Medulla oblongata (tissue), 1 donor: ENCODE measurements around the gene GPR61.

Source experiments
- DNase-seq: peaks from one replicate; pipeline ENCODE4 v3.0.0-alpha.2; 2015; ENCODE audit errors: extremely low spot score

The GPR61 gene

DNA sequence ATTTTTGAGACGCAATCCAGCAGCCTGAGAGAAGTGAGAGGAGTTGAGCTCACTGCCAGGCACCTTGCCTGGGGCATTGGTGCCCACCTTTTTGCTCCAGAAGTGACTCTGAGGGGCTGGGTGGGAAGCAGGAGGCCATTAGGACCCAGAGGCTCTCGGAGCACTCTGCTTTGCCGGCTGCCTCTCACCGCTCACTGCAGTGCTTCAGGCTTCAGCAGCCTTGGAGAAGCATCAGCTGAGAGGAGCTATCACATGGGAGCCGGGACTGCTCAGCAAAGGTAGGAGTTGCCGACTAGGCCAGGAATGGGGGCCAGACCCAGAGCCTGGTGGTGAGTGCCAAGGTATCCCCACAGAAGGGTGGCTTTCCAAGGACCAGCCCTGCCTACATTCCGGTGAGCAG lies at the start of gene GPR61:
Gene GPR61 (plus strand): TSS at position 197 of the 400 bp plus-strand sequence. CDS start 3,151 bp downstream, outside the sequence.
- no peak for DNase-seq

DNA sequence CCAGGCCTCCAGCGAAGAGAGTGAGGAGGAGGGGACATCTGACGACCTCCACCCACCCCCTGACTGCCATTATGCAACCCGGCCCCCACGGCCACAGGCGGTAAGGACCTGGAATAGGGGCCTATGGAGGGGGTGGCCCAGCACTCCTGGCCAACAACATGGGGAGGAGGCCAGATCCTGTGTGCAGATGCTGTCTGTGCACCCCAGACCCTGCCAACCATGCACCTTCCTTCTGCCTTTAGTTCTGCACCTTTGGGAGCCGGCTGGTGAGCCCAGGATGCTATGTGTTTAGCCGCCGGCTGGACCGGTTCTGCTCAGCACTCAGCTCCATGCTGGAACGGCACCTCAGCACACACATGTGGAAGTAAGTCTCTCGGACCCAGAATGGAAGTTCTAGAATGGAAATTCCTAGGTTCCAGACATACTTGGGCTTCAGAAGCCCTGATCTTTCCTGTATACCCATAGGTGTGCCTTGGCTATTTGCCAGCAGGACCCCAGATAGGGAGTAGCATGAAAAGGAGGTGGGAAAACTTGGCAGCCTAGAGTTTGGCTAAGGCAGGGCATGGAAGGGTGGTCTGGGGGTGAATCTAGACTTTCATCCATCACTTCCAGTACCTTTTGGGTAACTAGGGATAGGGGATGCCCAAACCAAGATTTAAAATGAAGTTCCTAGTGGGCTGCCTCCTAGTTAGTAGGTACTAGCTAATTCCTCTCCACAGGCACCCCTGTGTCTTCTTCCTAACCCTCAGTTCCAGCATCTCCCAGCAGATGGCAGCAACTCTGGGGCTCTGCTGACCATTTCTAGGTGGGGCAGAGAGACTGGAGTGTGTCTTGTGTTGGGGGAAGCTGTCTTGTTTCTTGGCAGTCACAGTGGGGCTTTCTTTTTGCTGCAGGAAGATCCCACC lies 49.4 kb upstream of the GPR61 start:
- DNase-seq = peak; percentile 84

DNA sequence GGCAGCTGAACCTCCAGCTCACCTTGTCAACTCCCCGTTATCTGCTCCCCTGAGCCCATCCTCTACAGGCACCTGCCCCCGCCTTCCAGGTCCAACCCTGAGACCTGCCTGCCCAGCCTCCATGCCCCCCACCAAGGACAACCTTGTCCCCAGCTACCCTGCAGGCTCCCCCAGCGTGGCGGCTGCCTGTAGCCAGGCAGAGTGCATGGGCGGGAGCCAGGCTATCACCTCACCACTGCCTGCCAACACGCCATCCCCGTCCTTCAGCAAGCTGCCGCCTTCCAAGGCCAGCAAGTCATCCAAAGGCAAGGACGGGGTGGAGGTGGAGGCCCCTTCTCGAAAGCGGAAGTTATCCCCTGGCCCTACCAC lies 48.8 kb upstream of the GPR61 start:
- no peak for DNase-seq

DNA sequence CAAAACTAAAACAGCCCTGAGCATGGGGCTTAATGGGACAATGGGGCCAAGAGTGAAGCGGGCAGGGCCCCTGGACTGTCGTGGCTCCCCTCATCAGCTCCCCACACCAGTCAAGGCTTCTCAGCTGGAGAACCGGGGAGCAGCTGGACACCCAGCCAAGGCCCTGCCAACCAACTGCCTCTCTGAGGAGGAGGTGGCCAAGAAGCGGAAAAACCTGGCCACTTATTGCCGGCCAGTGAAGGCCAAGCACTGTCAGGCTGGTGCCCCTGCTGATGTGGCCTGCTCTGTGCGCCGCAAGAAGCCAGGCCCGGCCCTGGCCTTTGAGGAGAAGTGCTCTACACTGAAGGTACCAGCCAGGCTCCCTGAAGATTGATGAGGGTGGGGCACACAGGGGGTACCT lies 48.3 kb upstream of the GPR61 start:
- DNase-seq = no peak

DNA sequence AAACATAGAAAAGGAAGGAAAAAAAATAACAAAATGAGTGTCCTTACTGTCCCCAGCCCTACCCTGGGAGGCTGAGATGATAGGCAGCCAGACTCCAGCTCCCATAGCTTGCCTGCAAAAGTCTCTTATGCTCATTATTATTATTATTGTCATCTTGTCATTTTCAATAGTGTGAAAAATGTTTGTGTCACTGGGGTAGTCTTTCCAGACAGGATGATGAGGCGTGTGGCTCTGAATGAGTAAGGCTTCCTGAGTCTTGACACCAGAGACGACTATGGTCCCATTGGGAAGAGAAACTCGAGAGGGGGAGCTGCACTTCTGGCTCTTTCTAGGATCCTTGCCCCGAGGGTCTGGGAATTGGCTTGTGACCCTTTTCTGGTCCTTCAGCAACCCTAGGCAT lies 46.9 kb upstream of the GPR61 start:
- DNase-seq = no peak

- DNase-seq = no peak
These were observed 46.4 kb upstream of the GPR61 start for GRCh38 chr1:109493227-109493626.

- DNase-seq = peak; percentile 90
These were observed 45.7 kb upstream of the GPR61 start, which contains the start of gene CYB561D1 for GRCh38 chr1:109493805-109494539. TSS of gene CYB561D1 (plus strand) at chr1:109494094. CDS start at chr1:109494140, 46 bp downstream.

GRCh38 chr1:109495738-109496137 lies 43.9 kb upstream of the GPR61 start:
- no peak for DNase-seq

- no peak for DNase-seq
These were observed 42.1 kb upstream of the GPR61 start for GRCh38 chr1:109497449-109498160.

DNA sequence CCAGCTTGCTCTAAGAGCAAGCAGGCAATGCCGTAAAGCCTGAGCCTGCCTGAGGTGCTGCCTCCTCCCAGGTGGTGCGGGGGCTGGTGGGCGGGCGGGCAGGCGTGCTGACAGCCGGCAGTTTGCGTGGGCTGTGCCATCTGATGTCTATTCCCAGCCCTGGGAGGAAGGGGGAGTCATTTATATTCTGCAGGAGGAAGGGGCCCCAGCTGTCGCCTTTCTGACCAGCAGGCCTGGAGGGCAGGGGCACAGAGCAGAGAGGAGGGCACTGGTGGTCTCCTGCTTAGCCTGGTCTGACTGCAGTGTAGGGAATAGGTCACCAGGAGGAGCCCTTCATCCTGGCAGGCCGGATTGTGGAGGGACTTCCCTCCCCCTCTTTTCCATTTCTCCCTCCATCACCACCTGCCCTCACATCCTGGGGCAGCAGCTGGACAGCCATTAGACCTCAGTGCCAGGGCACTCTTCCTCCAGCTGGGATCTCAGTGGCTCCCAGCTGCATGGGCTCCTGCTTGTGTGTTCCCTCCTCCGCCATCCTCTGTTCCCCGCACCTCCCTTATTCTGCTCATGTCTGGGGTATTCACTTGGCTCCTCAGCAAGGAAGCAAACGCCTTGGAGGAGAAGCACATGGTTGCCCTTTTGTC lies 41.4 kb upstream of the GPR61 start:
- DNase-seq = no peak

GRCh38 chr1:109499081-109499480 lies 40.6 kb upstream of the GPR61 start:
- DNase-seq = no peak

- no peak for DNase-seq
These were observed 39.8 kb upstream of the GPR61 start for GRCh38 chr1:109499661-109500536.

GRCh38 chr1:109500941-109501381 lies 38.7 kb upstream of the GPR61 start:
- DNase-seq = no peak

DNA sequence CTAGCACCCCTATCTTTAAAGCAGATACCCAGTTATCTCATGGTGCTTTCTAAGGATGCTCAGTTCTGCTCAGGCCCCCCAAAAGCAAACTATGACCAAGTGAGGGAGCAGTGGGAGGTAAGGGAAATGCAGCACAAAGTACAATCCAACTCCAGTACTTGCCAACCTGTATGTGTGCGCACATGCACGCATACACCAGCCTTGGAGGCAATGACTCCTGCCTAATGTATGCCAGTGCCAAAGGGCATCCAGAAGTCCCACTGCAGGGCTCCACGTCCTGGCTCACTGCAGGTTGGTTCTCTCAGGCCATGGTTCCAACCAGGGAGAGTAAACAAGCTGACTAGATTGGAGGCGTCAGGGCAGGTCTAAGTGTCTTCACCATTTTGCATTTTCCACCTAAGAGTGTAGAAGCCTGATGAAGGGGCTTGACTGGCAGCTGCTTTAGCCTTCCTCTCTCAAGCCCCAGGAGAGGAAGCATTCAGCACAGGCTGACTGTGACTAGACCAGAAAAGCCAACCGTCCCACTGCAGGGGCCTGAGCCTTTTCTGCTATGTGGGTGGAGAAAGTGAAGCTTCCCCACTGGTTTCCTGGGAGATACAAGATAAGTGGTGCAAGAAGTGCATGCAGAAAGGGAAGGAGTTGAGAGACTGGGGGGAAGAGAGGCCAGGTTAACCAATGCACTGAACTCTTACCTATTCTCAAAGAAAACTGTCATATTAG lies 37.9 kb upstream of the GPR61 start:
- no peak for DNase-seq

DNA sequence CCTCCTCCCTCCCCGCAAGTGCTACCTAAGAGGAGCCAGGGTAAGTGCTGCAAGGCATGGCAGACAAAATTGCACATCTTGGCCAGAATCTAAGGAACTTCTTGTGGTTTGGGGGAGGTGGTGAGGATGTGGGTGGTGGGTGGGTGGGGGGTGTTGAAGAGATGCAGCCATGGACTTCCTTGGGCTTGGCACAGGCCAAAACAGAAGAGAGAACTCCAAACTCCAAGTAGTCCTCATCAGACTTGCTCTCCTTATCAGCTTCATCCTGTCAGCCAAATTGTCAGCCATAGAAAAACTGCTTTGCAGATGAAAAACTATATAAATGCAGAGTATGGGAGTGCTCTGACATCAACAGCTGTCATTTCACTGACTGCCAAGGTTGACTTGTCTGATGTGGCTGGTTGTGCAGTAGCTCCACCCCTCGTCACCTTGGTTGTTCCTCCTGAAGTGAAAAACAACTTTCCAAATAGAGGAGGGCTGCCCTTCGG lies 37.3 kb upstream of the GPR61 start:
- no peak for DNase-seq

GRCh38 chr1:109503935-109504334 lies 35.7 kb upstream of the GPR61 start:
- no peak for DNase-seq

DNA sequence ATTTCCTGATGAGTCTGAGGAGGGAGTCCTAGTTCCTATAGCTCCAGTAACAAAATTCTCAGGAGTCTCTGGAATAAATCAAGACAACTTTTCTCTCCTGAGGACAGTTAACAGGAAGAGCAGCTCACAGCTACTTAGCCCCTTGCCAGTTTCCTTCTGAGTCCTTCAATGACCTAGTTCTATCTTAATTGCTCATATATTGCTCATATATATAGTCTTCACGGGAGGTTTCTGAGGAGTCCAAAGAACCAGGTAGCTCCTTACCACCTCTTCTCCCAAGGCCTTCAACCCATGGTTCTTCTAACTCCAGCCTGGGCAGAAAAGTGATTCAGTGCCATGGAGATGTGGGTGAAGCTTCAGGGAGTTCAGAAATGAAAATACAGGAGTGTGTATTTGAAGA lies 34.7 kb upstream of the GPR61 start:
- no peak for DNase-seq

- no peak for DNase-seq
These were observed 31.4 kb upstream of the GPR61 start for GRCh38 chr1:109508001-109508872.

DNA sequence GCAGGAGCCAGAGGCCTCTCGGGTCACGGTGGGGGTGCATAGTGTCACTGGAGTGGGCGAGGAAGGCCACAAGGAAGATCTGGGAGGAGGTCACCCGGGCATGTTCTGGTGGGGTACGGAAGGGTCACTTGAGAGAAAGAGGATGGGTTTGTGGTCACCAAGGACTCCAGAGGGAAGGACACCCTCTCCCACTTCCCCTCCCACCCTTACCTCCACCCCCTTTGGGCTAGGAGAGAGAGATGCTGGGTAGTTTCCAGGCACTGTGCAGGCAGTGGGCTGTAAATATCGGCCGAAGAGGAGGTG lies 30.8 kb upstream of the GPR61 start:
- no peak for DNase-seq
